Endothelial cell of umbilical vein (primary cell): ENCODE results near the gene PRKAG2. TPM values are rescaled to one million over a fixed set of nuclear protein-coding genes. Genes with fewer than 3 reads are reported as not detected.

Source experiments
- BruUV-seq: library from RNA; stranded (reverse); fragments of 400-500 nt; replicated peaks from 2 replicates; lab custom pipeline; 2021; lab: Mats Ljungman, UMichigan
- CTCF ChIA-PET: fragments of 300-600, 350-600 bp; sonication (Branson Sonifier 250); formaldehyde crosslinking; loops from one replicate; lab custom pipeline; 2021; ENCODE audit warnings: antibody characterized with exemption, inconsistent platforms; lab: Charles Lee
- POLR2A ChIA-PET: fragments of 300-600, 350-600 bp; sonication (Branson Sonifier 250); formaldehyde crosslinking; loops from one replicate; lab custom pipeline; 2021; ENCODE audit warnings: antibody characterized with exemption, inconsistent platforms; lab: Charles Lee
- DNase-seq: peaks from one replicate; pipeline ENCODE4 v3.0.0-alpha.2; 2011; ENCODE audit warnings: low read depth, low spot score
- FAIRE-seq: peaks from 2 replicates; lab custom pipeline; 2011; peaks lifted over from hg19 to GRCh38; lab: Jason Lieb, UNC
- H2AFZ ChIP-seq: 2 replicates; pipeline ENCODE4 v1.6.0; 2012; ENCODE audit warnings: low read depth, low read length, control low read depth, inconsistent platforms
- H3K27ac ChIP-seq: 2 replicates; pipeline ENCODE4 v1.5.1; 2011; ENCODE audit warnings: low read depth, mild to moderate bottlenecking, control low read depth, low read length, moderate library complexity; ENCODE audit not compliant: insufficient read depth
- H3K27me3 ChIP-seq, 2 experiments: 2 replicates each; pipeline versions ENCODE4 v1.6.0 to v1.6.1; 2011; ENCODE audit warnings: low read length in 2 of 2, mixed read lengths in 1 of 2; ENCODE audit not compliant: control insufficient read depth in 2 of 2, insufficient read depth in 2 of 2
- H3K36me3 ChIP-seq, 2 experiments: 2 replicates in 1 of 2; 3 replicates in 1 of 2; pipeline ENCODE4 v1.5.1; 2011; ENCODE audit warnings: low read length in 2 of 2, mild to moderate bottlenecking in 1 of 2, moderate library complexity in 1 of 2; ENCODE audit not compliant: control insufficient read depth in 2 of 2, insufficient read depth in 2 of 2; ENCODE audit errors: extremely low read depth in 1 of 2
- H3K4me1 ChIP-seq: 3 replicates; pipeline ENCODE4 v1.5.1; 2011; ENCODE audit warnings: mild to moderate bottlenecking, low read length; ENCODE audit not compliant: control insufficient read depth, insufficient read depth; ENCODE audit errors: extremely low read depth
- H3K4me2 ChIP-seq: 2 replicates; pipeline ENCODE4 v1.6.1; 2011; ENCODE audit warnings: low read length, control low read depth, mixed read lengths; ENCODE audit not compliant: insufficient read depth
- H3K4me3 ChIP-seq, 3 experiments: fragments of 200-600 bp in 1 of 3; sonication (generic), shearing (Covaris generic) in 1 of 3; replicated peaks in 1 of 3; 2 replicates each; pipeline ENCODE4 v1.5.1; 2011 to 2016; ENCODE audit warnings: control low read depth in 3 of 3, low read length in 3 of 3, mild to moderate bottlenecking in 2 of 3, inconsistent platforms in 1 of 3, low read depth in 1 of 3, moderate library complexity in 1 of 3; ENCODE audit not compliant: insufficient read depth in 1 of 3
- H3K79me2 ChIP-seq: 2 replicates; pipeline ENCODE4 v1.6.0; 2012; ENCODE audit warnings: low read length, inconsistent platforms; ENCODE audit not compliant: control insufficient read depth, insufficient read depth
- H3K9ac ChIP-seq: replicated peaks from 2 replicates; pipeline ENCODE3; 2011; ENCODE audit warnings: low read length, control low read depth; ENCODE audit not compliant: insufficient read depth; ENCODE audit errors: extremely low read depth
- H3K9me1 ChIP-seq: replicated peaks from 3 replicates; pipeline ENCODE4 v1.6.0; 2011; ENCODE audit warnings: mild to moderate bottlenecking, low read length; ENCODE audit not compliant: control insufficient read depth, insufficient read depth; ENCODE audit errors: extremely low read depth
- H3K9me3 ChIP-seq: replicated peaks from 2 replicates; pipeline ENCODE4 v1.5.1; 2012; ENCODE audit warnings: low read length, inconsistent platforms; ENCODE audit not compliant: control insufficient read depth, insufficient read depth
- H4K20me1 ChIP-seq: replicated peaks from 2 replicates; pipeline ENCODE3; 2011; ENCODE audit warnings: mild to moderate bottlenecking, low read length; ENCODE audit not compliant: control insufficient read depth, insufficient read depth; ENCODE audit errors: extremely low read depth
- CTCF ChIP-seq, 2 donors: IDR thresholded peaks; 1 replicate in 1 of 2; 2 replicates in 1 of 2; pipeline ENCODE4 v1.5.1; 2011; ENCODE audit warnings: low read length in 2 of 2, mild to moderate bottlenecking in 2 of 2, moderate library complexity in 2 of 2, control low read depth in 1 of 2, inconsistent platforms in 1 of 2, low read depth in 1 of 2; ENCODE audit not compliant: insufficient read depth in 1 of 2; ENCODE audit errors: extremely low read depth in 1 of 2
- EZH2 ChIP-seq: IDR thresholded peaks from 2 replicates; pipeline ENCODE4 v1.6.1; 2012; ENCODE audit warnings: borderline replicate concordance, low read depth, mild to moderate bottlenecking, moderate library complexity, low read length, inconsistent platforms; ENCODE audit not compliant: severe bottlenecking
- FOS ChIP-seq: IDR thresholded peaks from 2 replicates; pipeline ENCODE4 v1.6.1; 2011; ENCODE audit warnings: mild to moderate bottlenecking, low read length, moderate library complexity, borderline replicate concordance; ENCODE audit not compliant: insufficient read depth
- GATA2 ChIP-seq: IDR thresholded peaks from 2 replicates; pipeline ENCODE4 v1.7.0; 2011; ENCODE audit warnings: low read depth, mild to moderate bottlenecking, moderate library complexity, mixed read lengths, low read length; ENCODE audit not compliant: insufficient read length, insufficient read depth
- JUN ChIP-seq: IDR thresholded peaks from 2 replicates; pipeline ENCODE4 v1.6.1; 2011; ENCODE audit warnings: borderline replicate concordance, low read depth; ENCODE audit not compliant: insufficient read length, insufficient read depth
- MAX ChIP-seq: IDR thresholded peaks from 2 replicates; pipeline ENCODE4 v1.6.1; 2011; ENCODE audit not compliant: insufficient read depth, insufficient read length
- MYC ChIP-seq: IDR thresholded peaks from one replicate; pipeline ENCODE4 v1.6.1; 2011; ENCODE audit warnings: mild to moderate bottlenecking, low read depth, low read length
- POLR2A ChIP-seq: IDR thresholded peaks from 2 replicates; pipeline ENCODE4 v1.6.1; 2012; ENCODE audit warnings: low read depth, mild to moderate bottlenecking, control low read depth, low read length
- POLR2AphosphoS5 ChIP-seq: IDR thresholded peaks from 2 replicates; pipeline ENCODE4 v1.6.1; 2012; ENCODE audit warnings: low read depth, mild to moderate bottlenecking, control low read depth, low read length, moderate library complexity; ENCODE audit not compliant: insufficient read depth
- dilution Hi-C: fragments of 300-500 bp; cut with MboI; formaldehyde crosslinking; loops from one replicate; pipeline ENCODE4 v1.15.0; 2019; ENCODE audit warnings: low sequenced_read_pairs; ENCODE audit not compliant: extremely low pct_ligation_motif_present
- intact Hi-C: fragments of 100-400 bp; cut with micrococcal nuclease; formaldehyde crosslinking; loops from one replicate; pipeline ENCODE4 v1.10.0; 2022
- polyA plus RNA-seq, 4 experiments: library from polyadenylated mRNA; depleted of rRNA in 3 of 4; stranded (reverse) in 3 of 4; unstranded in 1 of 4; fragments of >200 nt; gene quantifications; 2 replicates each; pipeline versions ENCODE4 v1.2.1 to v1.2.3, GENCODE V29; 2011 to 2012; ENCODE audit warnings: missing spikeins in 1 of 4
- total RNA-seq: library from RNA; stranded (reverse); gene quantifications from 2 replicates; pipeline ENCODE4 v1.2.3, GENCODE V29; 2021

Gene PRKAG2
- total and polyA plus RNA-seq, 2 donors (not counting 3 experiments of a cell fraction or from before 2014, with no cell fraction given) = 19.3 to 51.5 TPM

- FAIRE-seq (no peak), DNase-seq (no peak)
- no peaks in the 10 kb centered on the region for H3K4me1 ChIP-seq
- H2AFZ ChIP-seq = no peak overlapping the region
- no peaks in the 10 kb centered on the region for H3K36me3 ChIP-seq
- no peak overlapping the region for H3K27ac ChIP-seq
- H3K9me1 ChIP-seq = no peaks in the 10 kb centered on the region
- H3K4me3 ChIP-seq = no peak overlapping the region
- no peak overlapping the region for H3K4me2 ChIP-seq
- POLR2A ChIA-PET = no interaction called here
- intact Hi-C loops = no loop called here
- no peaks in the 10 kb centered on the region for H3K9me3 ChIP-seq
- CTCF ChIA-PET = interaction anchor here (1.1 to 1.6 kb wide), 3 partner anchors 190 to 447 kb away, joined by 3 to 6 read pairs (median 3); no protein-coding TSS in a partner anchor
- H3K27me3 ChIP-seq = peaks cover 0 to 1% of the 10 kb centered on the region in 2 experiments
- no TSS peak for BruUV-seq
- dilution Hi-C loops = no loop called here
- no peaks in the 10 kb centered on the region for H3K79me2 ChIP-seq
- TF ChIP-seq CTCF (IDR thresholded peaks at IDR 0.05; ENCODE audit: extremely low read depth in 1 of 2, insufficient read depth in 1 of 2, low read depth in 1 of 2, low read length in 2 of 2) (no peak), FOS (no peak), MYC (no peak), POLR2A (no peak), JUN (no peak), MAX (no peak), POLR2AphosphoS5 (no peak), EZH2 (no peak), GATA2 (no peak)
- H3K9ac ChIP-seq = no peak overlapping the region
- H4K20me1 ChIP-seq = no peaks in the 10 kb centered on the region
Measured at GRCh38 chr7:151762583-151763245, 114.2 kb downstream of the PRKAG2 start.
